SK-N-SH (cell line): ENCODE results near the gene PRUNE1.
A peak's percentile ranks its signal among the peaks of the same experiment; 100 is the strongest.

Experiments
- EP300 ChIP-seq, 2 experiments: IDR thresholded peaks; 2 replicates each; pipeline versions ENCODE4 v1.4.0 to v1.6.1; 2012; ENCODE audit warnings: borderline replicate concordance in 1 of 2, low read depth in 1 of 2, low read length in 1 of 2
- JUND ChIP-seq: IDR thresholded peaks from 2 replicates; pipeline ENCODE4 v1.4.0; 2012
- RXRA ChIP-seq: IDR thresholded peaks from 2 replicates; pipeline ENCODE4 v1.4.0; 2012; ENCODE audit warnings: low read depth, mild to moderate bottlenecking, borderline replicate concordance
- TF ChIP-seq, protein P1 (sequence below): fragments of 200-600 bp; sonication (generic); IDR thresholded peaks from 2 replicates; pipeline ENCODE4 v1.6.1; 2017; ENCODE audit warnings: antibody characterized with exemption, mild to moderate bottlenecking, moderate library complexity

GRCh38 chr1:151024540-151025146 is 16.4 kb downstream of the PRUNE1 start:
- no peak for TF ChIP-seq EP300 (IDR thresholded peaks at IDR 0.05; ENCODE audit: borderline replicate concordance in 1 of 2, low read depth in 1 of 2, low read length in 1 of 2)
- no peak for TF ChIP-seq JUND
- TF ChIP-seq, protein P1, sequence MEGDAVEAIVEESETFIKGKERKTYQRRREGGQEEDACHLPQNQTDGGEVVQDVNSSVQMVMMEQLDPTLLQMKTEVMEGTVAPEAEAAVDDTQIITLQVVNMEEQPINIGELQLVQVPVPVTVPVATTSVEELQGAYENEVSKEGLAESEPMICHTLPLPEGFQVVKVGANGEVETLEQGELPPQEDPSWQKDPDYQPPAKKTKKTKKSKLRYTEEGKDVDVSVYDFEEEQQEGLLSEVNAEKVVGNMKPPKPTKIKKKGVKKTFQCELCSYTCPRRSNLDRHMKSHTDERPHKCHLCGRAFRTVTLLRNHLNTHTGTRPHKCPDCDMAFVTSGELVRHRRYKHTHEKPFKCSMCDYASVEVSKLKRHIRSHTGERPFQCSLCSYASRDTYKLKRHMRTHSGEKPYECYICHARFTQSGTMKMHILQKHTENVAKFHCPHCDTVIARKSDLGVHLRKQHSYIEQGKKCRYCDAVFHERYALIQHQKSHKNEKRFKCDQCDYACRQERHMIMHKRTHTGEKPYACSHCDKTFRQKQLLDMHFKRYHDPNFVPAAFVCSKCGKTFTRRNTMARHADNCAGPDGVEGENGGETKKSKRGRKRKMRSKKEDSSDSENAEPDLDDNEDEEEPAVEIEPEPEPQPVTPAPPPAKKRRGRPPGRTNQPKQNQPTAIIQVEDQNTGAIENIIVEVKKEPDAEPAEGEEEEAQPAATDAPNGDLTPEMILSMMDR, result peak; percentile 76
- no peak for TF ChIP-seq RXRA
